Cardiac muscle cell (in vitro differentiated cells and primary cell): ENCODE results near the gene FXN. TPM values are rescaled to one million over a fixed set of nuclear protein-coding genes. Genes with fewer than 3 reads are reported as not detected.

Experiments
- DNase-seq, 2 donors: peaks; one replicate each; pipeline versions ENCODE4 v3.0.0 to v3.0.0-alpha.2; 2010 to 2017; ENCODE audit warnings: low read depth in 1 of 2, low spot score in 1 of 2
- H3K27ac ChIP-seq: fragments of 200-600 bp; sonication (generic); 2 replicates; pipeline ENCODE4 v1.5.1; 2016
- H3K27me3 ChIP-seq: fragments of 200-600 bp; sonication (generic); 2 replicates; pipeline ENCODE4 v1.6.0; 2016; ENCODE audit warnings: control low read depth
- H3K36me3 ChIP-seq: fragments of 200-600 bp; sonication (generic); 2 replicates; pipeline ENCODE4 v1.5.1; 2016; ENCODE audit warnings: control low read depth
- H3K4me1 ChIP-seq: fragments of 200-600 bp; sonication (generic); 2 replicates; pipeline ENCODE4 v1.8.1; 2017; ENCODE audit warnings: low read depth, mild to moderate bottlenecking, mixed run types
- H3K4me3 ChIP-seq: fragments of 200-600 bp; sonication (generic); 2 replicates; pipeline ENCODE4 v1.5.1; 2016; ENCODE audit warnings: mild to moderate bottlenecking
- H3K9me3 ChIP-seq: fragments of 200-600 bp; sonication (generic); 2 replicates; pipeline ENCODE4 v1.5.1; 2017; ENCODE audit warnings: low read depth, mild to moderate bottlenecking, control low read depth
- CTCF ChIP-seq: IDR thresholded peaks from 2 replicates; pipeline ENCODE4 v1.5.1; 2012; ENCODE audit warnings: low read depth, mild to moderate bottlenecking, low read length
- polyA plus RNA-seq: library from polyadenylated mRNA; unstranded; fragments of >200 nt; fragmentation: Nextera tagmentation; extraction: Ambion mirVana; gene quantifications from 2 replicates; pipeline ENCODE4 v1.2.1, GENCODE V29; 2016
- total RNA-seq: library from RNA; depleted of rRNA; stranded (reverse); fragments of >200 nt; gene quantifications from 2 replicates; pipeline ENCODE4 v1.2.3, GENCODE V29; 2016

The FXN gene
- total and polyA plus RNA-seq, 2 experiments from 2014 or later = 20.6 to 45.0 TPM

- Histone ChIP-seq H3K9me3 (no peaks in the 10 kb centered on the region), H3K27me3 (no peaks in the 10 kb centered on the region), H3K4me1 (no peaks in the 10 kb centered on the region), H3K4me3 (no peak overlapping the region), H3K36me3 (peaks cover 8% of the 10 kb centered on the region), H3K27ac (no peak overlapping the region)
- no peak for DNase-seq
- no peak for TF ChIP-seq CTCF
Observed at GRCh38 chr9:69058101-69058500, 22.5 kb downstream of the FXN start.

GRCh38 chr9:69060766-69061165 lies 25.2 kb downstream of the FXN start:
- Histone ChIP-seq H3K9me3 (no peaks in the 10 kb centered on the region), H3K4me1 (no peaks in the 10 kb centered on the region), H3K4me3 (no peak overlapping the region), H3K36me3 (peaks cover 16% of the 10 kb centered on the region), H3K27ac (no peak overlapping the region), H3K27me3 (no peaks in the 10 kb centered on the region)
- no peak for TF ChIP-seq CTCF
- no peak for DNase-seq

- H3K27me3 ChIP-seq = no peaks in the 10 kb centered on the region
- H3K36me3 ChIP-seq = peaks cover 24% of the 10 kb centered on the region
- no peaks in the 10 kb centered on the region for H3K9me3 ChIP-seq
- DNase-seq = no peak
- H3K4me3 ChIP-seq = no peak overlapping the region
- no peaks in the 10 kb centered on the region for H3K4me1 ChIP-seq
- TF ChIP-seq CTCF = no peak
- H3K27ac ChIP-seq = no peak overlapping the region
Observed at GRCh38 chr9:69062195-69062594, 26.6 kb downstream of the FXN start.

- no peaks in the 10 kb centered on the region for H3K9me3 ChIP-seq
- H3K36me3 ChIP-seq = peaks cover 23% of the 10 kb centered on the region
- no peak for DNase-seq
- no peaks in the 10 kb centered on the region for H3K4me1 ChIP-seq
- H3K4me3 ChIP-seq = no peak overlapping the region
- no peaks in the 10 kb centered on the region for H3K27me3 ChIP-seq
- TF ChIP-seq CTCF = no peak
- no peak overlapping the region for H3K27ac ChIP-seq
Observed at GRCh38 chr9:69063839-69064238, 28.3 kb downstream of the FXN start.

- no peak for TF ChIP-seq CTCF
- H3K27ac ChIP-seq = no peak overlapping the region
- no peaks in the 10 kb centered on the region for H3K4me1 ChIP-seq
- no peak for DNase-seq
- no peaks in the 10 kb centered on the region for H3K27me3 ChIP-seq
- no peaks in the 10 kb centered on the region for H3K9me3 ChIP-seq
- H3K4me3 ChIP-seq = no peak overlapping the region
- H3K36me3 ChIP-seq = peaks cover 23% of the 10 kb centered on the region
Observed at GRCh38 chr9:69065660-69066059, 30.1 kb downstream of the FXN start.

GRCh38 chr9:69066955-69067354 lies 31.4 kb downstream of the FXN start:
- no peak for TF ChIP-seq CTCF
- no peak for DNase-seq

More at GRCh38 chr9:69066955-69067354, 31.4 kb downstream of the FXN start:
- no peak overlapping the region for H3K4me3 ChIP-seq
- no peaks in the 10 kb centered on the region for H3K4me1 ChIP-seq
- H3K27ac ChIP-seq = no peak overlapping the region
- H3K9me3 ChIP-seq = no peaks in the 10 kb centered on the region
- peaks cover 23% of the 10 kb centered on the region for H3K36me3 ChIP-seq
- H3K27me3 ChIP-seq = no peaks in the 10 kb centered on the region
